ENCODE data around the gene OR2L13.
"Not testable (repeated sequence)": the region's sequence is repeated elsewhere in the genome, so short reads cannot be mapped to it uniquely, and the experiment has no call there.

The OR2L13 gene

GRCh38 chr1:248065604-248066003, 29.4 kb upstream of the OR2L13 start:
- no peak for TF ChIP-seq CTBP1 (IDR thresholded peaks at IDR 0.05; ENCODE audit: borderline replicate concordance)
- DNase-seq (ENCODE audit: extremely low spot score): no peak
- CTCF ChIA-PET: no interaction called here
- POLR2A ChIA-PET: no interaction called here

- DNase-seq (ENCODE audit: extremely low spot score); POLR2A ChIA-PET; CTCF ChIA-PET: not testable (repeated sequence)
Measured at GRCh38 chr1:248083864-248084263, 11.1 kb upstream of the OR2L13 start.

GRCh38 chr1:248098529-248098928, 3.5 kb downstream of the OR2L13 start:
- no peak for TF ChIP-seq LEF1 (IDR thresholded peaks at IDR 0.05; ENCODE audit: borderline replicate concordance)
- CTCF ChIA-PET: no interaction called here
- POLR2A ChIA-PET: no interaction called here
- DNase-seq (ENCODE audit: extremely low spot score): no peak

- ChIA-PET POLR2A (no interaction called here), CTCF (no interaction called here)
- TF ChIP-seq CTBP1 (IDR thresholded peaks at IDR 0.05; ENCODE audit: borderline replicate concordance) (no peak), FOXK2 (IDR thresholded peaks at IDR 0.05) (no peak), TARDBP (IDR thresholded peaks at IDR 0.05) (no peak), NFRKB (IDR thresholded peaks at IDR 0.05) (no peak), ZNF384 (IDR thresholded peaks at IDR 0.05) (no peak), LEF1 (IDR thresholded peaks at IDR 0.05; ENCODE audit: borderline replicate concordance) (no peak), BHLHE40 (IDR thresholded peaks at IDR 0.05; ENCODE audit: borderline replicate concordance) (no peak), SUZ12 (IDR thresholded peaks at IDR 0.05) (no peak), HDGF (IDR thresholded peaks at IDR 0.05; ENCODE audit: borderline replicate concordance) (no peak), L3MBTL2 (conservative IDR thresholded peaks at IDR 0.05) (no peak), FOXA1 (IDR thresholded peaks at IDR 0.05) (no peak), ARNT (IDR thresholded peaks at IDR 0.05) (no peak), FOXM1 (IDR thresholded peaks at IDR 0.05; ENCODE audit: borderline replicate concordance) (no peak), ELF4 (IDR thresholded peaks at IDR 0.05) (no peak), SP1 (IDR thresholded peaks at IDR 0.05) (no peak), PKNOX1 (IDR thresholded peaks at IDR 0.05) (no peak)
- DNase-seq (ENCODE audit: extremely low spot score): no peak
Measured at GRCh38 chr1:248102847-248103246, 7.9 kb downstream of the OR2L13 start.

GRCh38 chr1:248111157-248111556, 16.2 kb downstream of the OR2L13 start:
- POLR2A ChIA-PET: no interaction called here
- CTCF ChIA-PET: no interaction called here
- no peak for TF ChIP-seq SP1 (IDR thresholded peaks at IDR 0.05)
- TF ChIP-seq FOXA1 (IDR thresholded peaks at IDR 0.05): no peak
- no peak for TF ChIP-seq NFRKB (IDR thresholded peaks at IDR 0.05)
- no peak for TF ChIP-seq FOXK2 (IDR thresholded peaks at IDR 0.05)
- no peak for TF ChIP-seq SUZ12 (IDR thresholded peaks at IDR 0.05)
- TF ChIP-seq ARNT (IDR thresholded peaks at IDR 0.05): no peak
- no peak for TF ChIP-seq LEF1 (IDR thresholded peaks at IDR 0.05; ENCODE audit: borderline replicate concordance)
- TF ChIP-seq FOXM1 (IDR thresholded peaks at IDR 0.05; ENCODE audit: borderline replicate concordance): no peak
- TF ChIP-seq ZNF384 (IDR thresholded peaks at IDR 0.05): no peak
- TF ChIP-seq HDGF (IDR thresholded peaks at IDR 0.05; ENCODE audit: borderline replicate concordance): no peak
- TF ChIP-seq TARDBP (IDR thresholded peaks at IDR 0.05): no peak
- TF ChIP-seq ELF4 (IDR thresholded peaks at IDR 0.05): no peak
- no peak for TF ChIP-seq BHLHE40 (IDR thresholded peaks at IDR 0.05; ENCODE audit: borderline replicate concordance)
- no peak for DNase-seq (ENCODE audit: extremely low spot score)

- POLR2A ChIA-PET: no interaction called here
- TF ChIP-seq ZNF384 (IDR thresholded peaks at IDR 0.05) (no peak), SUZ12 (IDR thresholded peaks at IDR 0.05) (no peak), SP1 (IDR thresholded peaks at IDR 0.05) (no peak), FOXA1 (IDR thresholded peaks at IDR 0.05) (no peak), LEF1 (IDR thresholded peaks at IDR 0.05; ENCODE audit: borderline replicate concordance) (no peak)
- CTCF ChIA-PET: interaction anchor here (0.6 kb wide), 1 partner anchor 762 kb away, joined by 3 read pairs; no protein-coding TSS in a partner anchor
- no peak for DNase-seq (ENCODE audit: extremely low spot score)
Measured at GRCh38 chr1:248114890-248115289, 19.9 kb downstream of the OR2L13 start.

- TF ChIP-seq HDGF (IDR thresholded peaks at IDR 0.05; ENCODE audit: borderline replicate concordance) (no peak), LEF1 (IDR thresholded peaks at IDR 0.05; ENCODE audit: borderline replicate concordance) (no peak), ZNF384 (IDR thresholded peaks at IDR 0.05) (no peak), ELF4 (IDR thresholded peaks at IDR 0.05) (no peak)
- DNase-seq (ENCODE audit: extremely low spot score): no peak
- ChIA-PET CTCF (no interaction called here), POLR2A (no interaction called here)
Measured at GRCh38 chr1:248127653-248128052, 32.7 kb downstream of the OR2L13 start.

- CTCF ChIA-PET: no interaction called here
- POLR2A ChIA-PET: no interaction called here
- no peak for DNase-seq (ENCODE audit: extremely low spot score)
- TF ChIP-seq SUZ12 (IDR thresholded peaks at IDR 0.05) (no peak), FOXM1 (IDR thresholded peaks at IDR 0.05; ENCODE audit: borderline replicate concordance) (no peak), CTBP1 (IDR thresholded peaks at IDR 0.05; ENCODE audit: borderline replicate concordance) (no peak), FOXA1 (IDR thresholded peaks at IDR 0.05) (no peak)
Measured at GRCh38 chr1:248136811-248137210, 41.8 kb downstream of the OR2L13 start.

GRCh38 chr1:248140846-248141245, 45.9 kb downstream of the OR2L13 start:
- POLR2A ChIA-PET: no interaction called here
- DNase-seq (ENCODE audit: extremely low spot score): no peak
- CTCF ChIA-PET: no interaction called here
- TF ChIP-seq FOXM1 (IDR thresholded peaks at IDR 0.05; ENCODE audit: borderline replicate concordance) (no peak), CTBP1 (IDR thresholded peaks at IDR 0.05; ENCODE audit: borderline replicate concordance) (no peak), ZNF384 (IDR thresholded peaks at IDR 0.05) (no peak), SP1 (IDR thresholded peaks at IDR 0.05) (no peak), ELF4 (IDR thresholded peaks at IDR 0.05) (no peak), FOXK2 (IDR thresholded peaks at IDR 0.05) (no peak), BHLHE40 (IDR thresholded peaks at IDR 0.05; ENCODE audit: borderline replicate concordance) (no peak), TARDBP (IDR thresholded peaks at IDR 0.05) (no peak)

Measured in HEK293T (cell line).